Activated CD8-positive, alpha-beta memory T cell treated with anti-CD3 and anti-CD28 coated beads for 24 hours (primary cell): ENCODE data around the gene HPSE2.
"Not testable (repeated sequence)": the region's sequence is repeated elsewhere in the genome, so short reads cannot be mapped to it uniquely, and the experiment has no call there.

ENCODE experiments used
- DNase-seq: peaks from one replicate; pipeline ENCODE4 v3.0.0-alpha.2; 2020

The HPSE2 gene

DNA sequence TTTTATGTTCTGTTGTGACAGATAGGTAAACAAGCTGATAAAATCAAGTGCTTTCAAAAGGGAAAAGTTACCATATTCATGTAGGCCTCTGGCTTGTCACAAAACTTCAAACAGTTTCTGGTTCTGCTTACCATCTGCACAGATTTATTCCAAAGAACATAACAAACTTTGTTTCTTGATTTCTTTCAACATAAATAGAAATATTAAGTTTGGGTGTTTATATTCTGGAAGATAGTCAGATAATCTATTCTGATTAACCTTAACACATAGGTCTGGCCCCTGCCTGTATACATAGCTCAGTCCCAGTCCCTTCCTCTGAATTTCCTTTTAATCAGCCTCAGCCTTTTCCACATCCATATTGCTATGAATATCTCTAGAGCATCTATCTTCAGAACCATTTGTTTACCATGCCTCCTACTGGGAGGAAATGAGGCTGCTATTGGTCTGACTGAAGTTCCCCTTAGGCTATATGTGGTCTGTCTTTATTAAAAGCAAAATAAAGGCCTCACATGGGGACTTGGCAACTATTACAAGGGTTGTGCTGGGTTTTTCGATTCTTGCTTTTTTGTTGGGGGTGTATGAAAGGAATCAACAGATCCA, 319.0 kb downstream of the HPSE2 start:
- no peak for DNase-seq

DNA sequence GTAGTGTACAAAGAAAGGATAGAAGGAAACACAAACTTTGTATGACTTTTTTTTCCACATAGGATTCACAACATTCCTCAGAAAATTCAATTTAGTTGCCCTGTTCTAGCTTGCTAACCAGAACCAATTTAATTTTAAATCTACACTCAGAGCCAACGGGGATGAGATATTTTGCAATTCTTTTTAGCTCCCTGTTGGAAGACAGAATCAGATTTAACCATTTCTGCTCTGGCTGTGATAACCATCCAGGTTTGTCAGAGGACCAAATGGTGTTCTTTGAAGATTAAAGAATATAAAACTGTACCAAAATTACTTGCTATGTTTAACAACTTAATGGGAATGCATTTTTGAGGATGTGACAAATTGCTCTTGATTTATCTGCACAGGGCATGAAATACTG, 319.7 kb downstream of the HPSE2 start:
- DNase-seq: no peak

DNA sequence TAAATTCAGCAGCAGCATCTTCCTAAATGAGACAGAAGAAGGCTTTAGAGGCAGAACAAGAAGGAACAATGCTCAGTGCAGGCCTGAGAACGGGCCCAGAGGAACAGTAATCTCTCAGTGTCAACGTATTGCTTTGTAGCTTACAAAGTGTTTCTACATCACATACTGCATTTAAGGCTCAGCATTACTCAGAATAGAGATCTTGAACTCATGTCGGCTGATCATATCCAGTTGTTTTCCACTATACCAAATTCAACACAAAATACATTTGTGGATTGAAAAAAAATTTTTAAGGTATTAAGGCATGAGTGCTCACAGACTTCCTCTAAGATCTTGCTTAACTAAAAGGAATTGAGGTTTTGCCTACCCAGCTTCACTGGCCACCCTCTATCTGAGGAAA, 325.1 kb downstream of the HPSE2 start:
- DNase-seq: no peak

DNA sequence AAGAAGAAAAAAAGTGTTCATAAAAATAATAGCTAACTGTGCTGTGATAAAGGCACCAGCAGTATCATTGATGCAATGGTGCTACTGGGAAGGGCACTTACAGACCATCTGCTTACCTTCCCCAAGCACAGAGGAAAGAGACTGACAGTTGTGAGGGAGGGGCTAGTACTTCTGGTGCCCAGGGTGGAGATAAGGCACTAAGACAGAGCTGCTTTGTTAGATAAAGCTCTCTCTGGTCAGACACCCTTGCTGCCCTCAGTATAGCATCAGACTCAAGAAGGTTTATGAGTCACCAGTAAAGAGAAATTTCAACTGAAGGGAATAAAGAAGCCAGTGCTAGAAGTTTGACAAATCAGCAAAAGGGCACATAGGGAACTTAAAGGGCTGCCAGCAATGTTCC, 325.6 kb downstream of the HPSE2 start:
- DNase-seq: no peak

DNA sequence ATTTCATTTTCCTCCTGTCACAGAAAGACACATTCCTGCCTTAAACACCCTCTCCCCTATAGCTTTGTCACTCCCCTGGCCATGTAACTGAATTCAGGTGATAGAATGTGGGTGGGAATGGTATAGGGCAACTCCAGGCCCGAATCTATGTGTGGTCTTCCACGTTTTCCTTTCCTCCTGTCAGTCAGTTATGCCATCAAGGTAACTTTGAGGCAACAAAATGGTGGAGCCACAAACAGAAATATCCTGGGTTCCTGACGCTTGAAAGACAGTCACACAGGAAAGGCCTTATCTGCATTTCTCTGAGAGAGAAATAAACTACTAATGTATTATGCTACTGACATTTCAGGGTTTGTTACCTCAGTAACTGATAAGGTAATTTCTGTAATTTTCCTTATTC, 326.8 kb downstream of the HPSE2 start:
- no peak for DNase-seq

DNA sequence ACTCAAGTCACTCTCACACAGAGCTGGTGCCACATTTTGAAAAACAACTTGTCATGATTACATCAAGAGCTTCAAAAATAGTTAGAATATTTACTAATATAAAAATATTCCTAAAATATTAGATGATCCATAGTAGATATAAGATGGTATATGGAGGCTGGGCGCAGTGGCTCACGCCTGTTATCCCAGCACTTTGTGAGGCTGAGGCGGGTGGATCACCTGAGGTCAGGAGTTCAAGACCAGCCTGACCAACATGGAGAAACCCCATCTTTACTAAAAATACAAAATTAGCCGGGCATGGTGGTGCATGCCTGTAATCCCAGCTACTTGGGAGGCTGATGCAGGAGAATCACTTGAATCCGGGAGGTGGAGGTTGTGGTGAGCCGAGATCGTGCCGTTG, 327.4 kb downstream of the HPSE2 start:
- not testable (repeated sequence) for DNase-seq

DNA sequence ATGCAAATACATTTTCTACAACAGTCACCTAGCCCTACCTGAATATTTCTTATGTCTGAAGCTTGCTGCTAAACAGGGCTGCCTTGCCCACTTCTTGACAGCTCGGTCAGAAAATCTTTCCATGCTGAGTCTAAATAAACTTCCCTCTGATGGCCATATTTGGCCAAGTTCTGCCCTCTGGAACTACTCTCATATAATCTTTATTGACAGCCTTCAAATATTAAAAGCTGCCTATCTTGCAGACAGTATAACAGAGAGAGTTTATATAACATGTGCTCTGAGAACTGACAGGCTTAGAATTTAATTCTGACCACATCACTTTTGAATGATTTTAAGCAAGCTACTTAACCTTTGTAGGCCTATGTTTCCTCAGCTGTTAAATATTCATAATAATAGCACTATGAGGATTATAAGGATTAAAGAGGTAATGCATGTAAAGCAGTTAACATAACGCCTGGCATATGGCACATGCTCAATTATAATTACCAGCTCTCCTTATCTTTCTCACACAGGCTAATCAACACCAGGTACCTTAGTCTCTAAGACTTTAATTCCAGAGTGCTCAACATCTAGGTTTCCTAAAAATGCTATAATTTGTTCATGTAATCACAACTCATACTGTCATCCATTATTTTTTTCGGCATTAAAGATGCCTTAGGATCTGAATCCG, 334.1 kb downstream of the HPSE2 start:
- DNase-seq: no peak

DNA sequence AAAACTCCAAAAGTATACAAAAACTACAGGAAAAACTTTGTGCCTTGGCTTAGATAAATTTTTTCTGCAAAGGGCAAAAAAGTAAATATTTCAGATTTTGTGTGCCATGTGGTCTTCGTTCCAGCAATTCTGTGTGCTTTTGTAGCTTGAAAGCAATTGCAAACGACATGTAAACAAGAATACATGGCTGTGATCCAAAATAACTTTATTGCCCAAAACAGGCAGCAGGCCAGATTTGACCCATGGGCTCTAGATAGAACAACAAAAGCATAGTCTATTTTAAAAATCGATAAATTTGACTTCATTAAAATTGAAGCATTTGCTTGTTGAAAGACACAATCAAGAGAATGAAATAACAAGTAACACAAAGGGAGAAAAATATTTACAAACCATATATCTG, 336.6 kb downstream of the HPSE2 start:
- DNase-seq: no peak

DNA sequence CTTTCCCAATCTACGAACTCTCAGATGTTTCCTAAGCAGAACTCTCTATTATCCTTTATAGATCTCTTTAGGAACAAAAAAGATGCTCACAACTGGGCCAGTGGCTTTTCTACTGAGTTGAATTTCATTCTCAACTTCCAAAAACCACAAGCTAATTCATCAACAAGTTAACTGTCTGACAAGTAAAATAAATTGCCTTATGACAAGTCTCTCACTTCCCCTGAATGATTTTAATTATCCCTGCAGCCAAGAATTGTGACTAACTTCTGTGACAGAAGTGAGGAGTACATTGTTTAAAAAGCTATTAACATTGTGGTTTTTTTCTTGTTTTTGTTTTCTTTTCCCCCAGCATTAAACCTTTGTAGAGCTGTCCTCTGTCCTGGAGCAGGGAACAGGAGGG, 343.1 kb downstream of the HPSE2 start:
- DNase-seq: no peak

DNA sequence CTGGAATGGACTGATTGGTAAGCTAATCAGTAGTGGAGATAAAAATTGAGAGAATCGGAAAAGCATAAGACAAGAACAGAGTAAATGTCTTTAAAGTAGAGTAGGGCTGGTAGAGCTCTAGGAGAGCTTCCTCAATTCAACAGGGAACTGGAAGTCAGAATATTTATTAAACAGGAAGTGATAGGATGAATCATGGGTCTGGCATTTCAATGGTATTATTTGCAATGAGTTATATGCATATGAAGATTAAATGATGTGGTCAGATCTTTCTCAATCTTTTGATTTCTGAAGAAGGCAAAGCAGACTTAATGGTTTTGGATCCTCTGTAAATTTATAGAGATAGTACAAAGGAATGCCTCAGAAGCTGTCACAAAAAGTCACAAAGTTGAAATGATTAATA, 349.0 kb downstream of the HPSE2 start:
- no peak for DNase-seq

DNA sequence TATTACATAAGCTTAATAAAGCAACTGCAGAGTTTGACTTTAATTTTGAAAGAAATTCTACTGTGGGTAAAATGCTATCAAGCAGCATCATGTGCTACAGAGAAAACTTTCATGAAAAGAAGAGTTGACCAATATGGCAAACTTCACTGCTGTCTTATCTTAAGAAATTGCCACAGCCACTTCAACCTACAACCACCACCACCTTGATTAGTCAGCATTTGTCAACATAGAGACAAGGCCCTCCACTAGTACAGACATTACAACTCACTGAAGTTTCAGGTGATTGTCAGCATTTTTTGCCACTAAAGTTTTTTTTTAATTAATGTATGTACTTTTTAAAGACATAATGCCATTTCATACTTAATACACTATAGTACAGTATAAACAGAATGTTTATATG, 350.3 kb downstream of the HPSE2 start:
- no peak for DNase-seq

DNA sequence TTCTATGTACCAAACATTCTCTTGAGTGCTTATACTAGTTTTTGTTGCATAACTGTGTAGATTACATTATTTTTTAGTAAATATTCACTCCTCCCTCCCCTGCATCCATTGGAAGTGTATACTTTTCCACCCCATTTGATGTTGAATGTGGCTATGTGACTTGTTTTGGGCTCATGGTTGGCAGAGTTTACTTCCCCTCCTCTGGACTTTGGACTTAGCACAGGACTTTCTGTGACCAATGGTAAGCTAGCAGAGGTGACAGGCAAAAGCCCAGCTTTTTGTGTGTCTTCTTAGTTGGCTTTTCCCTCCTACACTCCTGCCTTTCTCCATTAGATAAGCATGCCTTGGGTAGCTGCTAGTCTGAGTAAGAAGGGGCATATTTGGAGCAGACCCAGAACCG, 353.9 kb downstream of the HPSE2 start:
- DNase-seq: no peak

DNA sequence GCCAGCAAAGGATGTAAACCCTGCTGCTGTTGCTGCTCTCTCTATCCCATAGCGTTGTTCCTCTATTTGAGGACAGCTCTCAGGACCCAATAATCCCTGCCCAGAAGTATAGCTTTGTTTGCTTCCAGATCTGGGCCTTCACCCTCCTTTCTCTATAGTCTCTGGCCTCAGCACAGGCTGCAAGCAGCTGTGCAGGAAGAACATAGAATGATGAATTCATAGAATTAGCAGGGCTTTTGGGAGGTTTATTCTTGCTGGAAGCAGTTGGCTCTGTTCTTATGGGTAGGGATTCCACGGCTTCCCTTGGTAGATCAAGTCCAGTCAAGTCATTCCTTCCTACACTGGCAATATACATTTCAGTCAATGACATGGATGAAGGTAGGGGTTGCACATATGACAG, 354.7 kb downstream of the HPSE2 start:
- no peak for DNase-seq

DNA sequence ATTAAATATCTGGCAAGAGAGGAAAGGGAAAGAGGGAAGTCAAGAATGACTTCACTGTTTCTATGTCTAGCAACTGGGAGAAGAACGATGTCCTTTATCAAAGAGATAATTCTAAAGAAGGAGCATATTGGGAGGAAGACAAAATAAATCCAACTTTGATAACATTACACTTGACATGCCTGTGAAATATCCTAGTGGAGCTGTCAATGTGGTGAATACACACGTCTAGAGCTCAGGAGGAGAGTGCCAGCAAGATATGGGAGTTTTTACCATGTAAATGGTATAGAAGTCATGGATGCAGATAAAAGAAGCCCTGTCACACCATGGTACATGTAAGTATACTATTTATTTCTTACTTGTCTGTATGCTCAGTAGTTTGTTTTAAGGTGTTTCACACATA, 356.7 kb downstream of the HPSE2 start:
- no peak for DNase-seq

DNA sequence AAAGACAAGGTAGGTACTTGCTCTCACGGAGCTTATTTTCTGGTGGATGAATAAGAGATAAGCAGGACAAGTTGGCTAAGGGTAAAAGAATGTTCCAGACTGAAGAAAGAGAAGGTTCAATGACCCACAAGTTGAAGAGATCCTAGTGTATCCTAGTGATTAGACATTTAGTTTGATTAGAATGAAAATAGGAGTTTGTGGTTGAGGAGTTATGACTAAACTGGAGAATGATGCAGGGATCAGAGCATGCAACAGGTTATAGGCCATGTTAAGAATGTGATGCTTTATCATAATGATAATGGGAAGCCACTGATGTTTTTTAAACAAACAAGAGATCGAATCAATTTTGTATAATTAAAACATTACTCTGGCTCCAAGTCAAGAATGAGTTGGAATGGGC, 357.2 kb downstream of the HPSE2 start:
- no peak for DNase-seq

DNA sequence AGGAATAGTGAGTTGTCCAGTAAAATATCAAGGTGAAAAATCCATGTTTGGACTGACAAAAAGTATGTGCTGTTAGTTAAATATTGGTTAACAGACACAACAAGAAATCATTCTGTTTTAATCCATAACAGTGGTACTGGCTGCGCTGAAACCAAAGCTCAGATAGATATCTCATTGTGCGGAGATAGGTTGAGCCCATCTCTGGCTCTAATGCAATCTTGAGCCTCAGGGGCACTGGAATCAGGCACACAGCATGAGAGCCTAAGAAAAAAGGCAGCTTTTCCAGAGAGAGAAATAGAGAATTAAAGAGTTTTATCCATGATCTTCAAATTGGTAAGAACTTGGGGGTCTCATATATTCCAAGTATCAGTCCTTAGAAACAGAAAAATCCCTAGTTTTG, 373.7 kb downstream of the HPSE2 start:
- no peak for DNase-seq

DNA sequence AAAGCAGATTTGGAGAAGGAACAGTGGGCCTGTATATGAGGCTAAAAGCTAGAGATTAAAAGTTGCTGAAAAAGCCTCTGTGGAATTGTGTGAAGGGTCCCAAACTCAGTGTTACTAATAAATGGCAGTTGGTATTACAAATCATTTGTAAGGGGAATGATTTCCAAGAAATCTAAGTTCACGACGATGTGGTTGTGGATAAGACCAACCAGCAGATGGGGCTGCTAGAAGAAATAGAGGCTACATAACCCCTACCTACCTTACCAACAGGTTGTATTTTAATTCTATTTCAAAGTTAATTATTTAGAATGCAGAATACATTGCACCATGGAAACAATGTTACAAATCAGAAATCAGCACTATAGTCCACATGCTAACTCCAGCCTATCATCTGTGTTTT, 377.1 kb downstream of the HPSE2 start:
- DNase-seq: no peak

DNA sequence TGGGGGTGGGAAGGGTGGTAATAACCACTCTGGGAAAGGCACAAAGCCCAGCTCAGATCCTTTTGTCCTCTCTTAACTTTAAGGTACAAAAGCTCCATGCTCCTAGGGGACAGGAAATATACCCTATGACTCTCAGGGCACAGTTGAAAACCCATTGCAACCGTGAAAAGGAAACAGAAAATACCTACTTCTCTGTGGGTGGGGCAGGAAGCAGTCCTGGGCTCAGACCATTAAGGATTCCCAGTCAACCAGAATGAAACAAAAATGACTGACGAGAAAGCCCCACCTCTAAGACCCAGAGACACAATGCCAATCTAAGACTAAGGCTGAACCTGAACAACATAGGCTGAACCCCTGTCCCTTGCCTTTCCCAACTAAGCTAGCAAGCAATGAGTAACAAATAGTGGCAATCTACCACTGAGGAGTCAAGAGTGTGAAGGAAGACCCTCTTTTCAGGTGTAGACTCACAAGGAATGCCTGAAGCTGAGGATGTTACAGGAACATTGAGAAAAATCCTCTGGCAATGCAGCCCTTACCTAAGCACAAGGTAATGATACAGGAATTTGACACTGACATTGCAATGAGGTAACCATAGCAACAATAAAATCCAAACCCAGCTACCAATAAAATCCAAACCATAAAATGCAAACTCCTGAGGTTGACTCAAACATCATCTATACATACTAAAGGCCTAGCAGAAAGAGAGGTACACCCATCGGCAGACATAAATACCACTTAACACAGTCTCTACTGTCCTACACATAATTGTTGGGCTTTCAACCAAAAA, 380.1 kb downstream of the HPSE2 start:
- DNase-seq: no peak

DNA sequence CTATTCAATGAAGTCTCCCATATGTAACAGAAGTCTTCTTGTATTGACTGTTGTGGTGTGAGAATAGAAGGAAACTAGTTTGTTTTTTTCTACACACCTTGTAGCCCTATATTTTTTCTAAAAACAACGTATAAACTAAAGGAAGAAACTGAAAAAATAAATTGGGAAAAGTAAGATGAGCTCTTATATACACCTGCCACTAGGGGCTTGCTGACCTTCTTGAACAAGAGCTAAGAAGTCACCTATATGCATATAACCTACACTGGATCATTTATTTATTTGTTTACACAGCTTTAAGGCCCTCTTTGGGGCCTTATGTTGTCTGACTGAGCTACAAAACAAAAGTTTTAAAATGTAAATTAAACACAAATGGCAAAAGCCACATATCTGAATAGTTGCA, 383.0 kb downstream of the HPSE2 start:
- DNase-seq: no peak

DNA sequence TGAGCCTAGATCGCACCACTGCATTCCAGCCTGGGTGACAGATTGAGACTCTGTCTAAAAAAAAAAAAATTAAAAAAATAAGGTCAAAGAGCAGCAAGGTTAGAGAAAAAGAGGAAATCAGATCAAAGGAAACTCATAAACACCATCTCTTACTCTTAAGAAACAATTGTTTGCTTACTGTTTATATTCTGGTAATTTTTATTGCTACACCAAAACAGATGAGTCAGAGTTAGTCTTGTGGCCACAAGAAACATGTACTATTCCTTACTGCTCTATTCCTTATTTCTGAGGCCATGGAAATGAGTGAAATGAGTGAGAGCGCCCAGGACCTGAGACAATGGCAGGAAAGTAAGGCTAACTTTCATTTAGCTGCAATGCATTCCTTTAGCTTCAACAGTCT, 387.3 kb downstream of the HPSE2 start:
- no peak for DNase-seq

DNA sequence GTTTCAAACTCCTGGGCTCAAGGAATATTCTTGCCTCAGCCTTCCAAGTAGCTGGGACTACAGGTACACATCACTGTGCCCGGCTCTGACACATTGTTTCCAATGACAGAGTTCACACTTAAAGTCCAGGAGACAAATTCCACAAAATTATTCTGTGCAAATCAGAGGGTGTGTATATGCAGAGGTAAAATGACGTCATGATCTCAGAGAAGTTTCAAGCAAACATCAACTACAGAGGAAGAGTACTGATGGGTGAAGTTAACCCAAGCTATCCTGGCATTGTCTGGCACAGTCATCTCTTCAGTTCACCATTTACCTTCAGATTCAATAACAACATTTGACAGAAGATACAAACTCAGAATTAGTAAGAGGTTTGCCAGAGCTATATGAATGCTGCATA, 388.9 kb downstream of the HPSE2 start:
- DNase-seq: no peak

DNA sequence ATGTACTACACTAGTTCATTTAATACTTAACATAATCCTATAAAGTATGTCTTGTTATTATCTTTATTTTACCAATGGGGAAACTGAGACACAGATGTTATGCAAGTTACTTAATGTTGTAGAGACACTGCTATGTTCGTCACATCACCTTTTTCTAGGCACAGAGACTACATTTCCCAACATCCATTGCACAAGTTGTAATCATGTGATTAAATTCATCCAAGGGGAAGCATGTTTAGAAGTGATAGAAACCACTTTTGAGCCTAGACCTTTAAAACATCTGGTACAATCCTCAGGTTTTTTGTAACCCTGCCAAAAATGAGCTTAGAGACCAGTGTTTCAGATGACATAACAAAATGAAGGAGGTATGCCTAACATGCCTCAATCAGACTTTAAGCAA, 402.1 kb downstream of the HPSE2 start:
- no peak for DNase-seq

DNA sequence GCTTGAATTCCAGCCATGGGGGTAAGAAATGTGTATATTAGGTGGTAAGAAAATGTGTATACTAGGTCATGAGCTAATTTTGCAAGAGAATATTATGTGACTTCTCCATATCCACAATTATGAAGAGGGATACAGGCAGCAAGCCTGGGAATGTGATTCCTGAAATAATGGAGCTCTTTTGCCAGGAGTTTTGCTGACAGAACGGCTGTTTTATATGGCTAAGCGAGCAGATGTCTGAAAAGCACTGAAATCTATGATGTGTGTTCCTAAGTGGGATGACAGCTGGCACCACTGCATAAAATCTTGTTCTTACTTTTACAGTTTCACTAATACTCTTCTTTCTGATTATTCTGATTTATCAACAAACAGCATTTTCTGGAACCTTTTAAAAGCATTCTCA, 402.9 kb downstream of the HPSE2 start:
- no peak for DNase-seq

DNA sequence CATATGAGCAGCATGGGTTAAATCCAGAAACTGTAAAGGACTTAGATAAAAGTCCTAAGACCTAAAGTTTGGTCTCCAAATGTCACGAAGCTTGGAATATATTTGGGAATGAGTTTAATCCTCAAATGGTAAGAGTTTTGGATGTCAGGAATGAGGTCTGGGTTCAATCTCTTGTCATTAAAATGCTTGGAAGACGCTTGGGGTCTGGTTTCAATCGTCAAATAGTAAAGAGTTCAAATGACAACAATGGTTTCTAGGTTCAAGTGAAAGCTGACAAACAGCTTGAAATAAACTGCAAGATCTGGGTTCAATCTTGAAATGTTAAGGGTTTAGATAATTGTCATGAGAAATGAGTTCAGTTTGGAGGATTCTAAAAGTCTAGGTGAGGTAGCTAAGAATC, 403.5 kb downstream of the HPSE2 start:
- DNase-seq: no peak

DNA sequence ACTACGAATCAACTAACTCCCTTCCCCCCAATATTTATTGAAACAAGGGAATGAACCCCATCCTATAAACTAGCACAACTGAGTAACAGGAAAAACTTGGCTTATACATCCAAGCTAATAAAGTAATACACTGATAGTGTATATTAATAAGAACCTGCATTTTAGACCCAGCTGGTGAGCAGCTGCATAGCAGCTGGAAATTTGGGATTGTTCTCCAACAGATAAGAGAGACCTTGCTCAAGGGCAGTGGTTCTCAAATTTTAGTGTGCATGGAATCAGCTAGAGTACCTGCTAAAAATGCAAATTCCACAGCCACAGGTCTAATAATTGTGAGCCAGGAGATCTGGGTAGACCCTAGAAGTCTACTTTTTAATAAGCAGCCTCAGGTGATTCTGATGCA, 404.3 kb downstream of the HPSE2 start:
- DNase-seq: no peak
